Osteoblast (primary cell): ENCODE measurements around the gene KCNK5. TPM values are rescaled to one million over a fixed set of nuclear protein-coding genes. Genes with fewer than 3 reads are reported as not detected.

Experiments
- DNase-seq: peaks from one replicate; pipeline ENCODE4 v3.0.0; 2011; ENCODE audit warnings: low spot score, mixed read lengths; ENCODE audit not compliant: insufficient read length; ENCODE audit errors: missing footprints
- H2AFZ ChIP-seq: 2 replicates; pipeline ENCODE4 v1.6.0; 2011; ENCODE audit warnings: mild to moderate bottlenecking, low read length
- H3K27ac ChIP-seq: 2 replicates; pipeline ENCODE4 v1.5.1; 2011; ENCODE audit warnings: mild to moderate bottlenecking, low read depth, low read length, moderate library complexity
- H3K27me3 ChIP-seq: 2 replicates; pipeline ENCODE4 v1.6.0; 2012; ENCODE audit warnings: mild to moderate bottlenecking, control low read depth, inconsistent platforms, low read length, moderate library complexity; ENCODE audit not compliant: insufficient read depth
- H3K36me3 ChIP-seq: 2 replicates; pipeline ENCODE4 v1.5.1; 2011; ENCODE audit warnings: mild to moderate bottlenecking, low read length, control low read depth, moderate library complexity; ENCODE audit not compliant: insufficient read depth
- H3K4me1 ChIP-seq: 2 replicates; pipeline ENCODE4 v1.5.1; 2011; ENCODE audit warnings: mild to moderate bottlenecking, low read length, control low read depth, moderate library complexity; ENCODE audit not compliant: insufficient read depth
- H3K4me2 ChIP-seq: 2 replicates; pipeline ENCODE4 v1.6.0; 2011; ENCODE audit warnings: mild to moderate bottlenecking, low read length; ENCODE audit not compliant: insufficient read depth
- H3K4me3 ChIP-seq: fragments of 200-600 bp; sonication (generic); 3 replicates; pipeline ENCODE4 v1.5.1; 2012; ENCODE audit warnings: mild to moderate bottlenecking, low read length, inconsistent platforms; ENCODE audit not compliant: insufficient read depth
- H3K79me2 ChIP-seq: 2 replicates; pipeline ENCODE4 v1.6.0; 2012; ENCODE audit warnings: mild to moderate bottlenecking, low read length, control low read depth, inconsistent platforms; ENCODE audit not compliant: insufficient read depth
- H3K9me3 ChIP-seq: 2 replicates; pipeline ENCODE4 v1.5.1; 2011; ENCODE audit warnings: low read depth, low read length, control low read depth
- H4K20me1 ChIP-seq: 2 replicates; pipeline ENCODE4 v1.6.0; 2012; ENCODE audit warnings: mild to moderate bottlenecking, low read length, control low read depth; ENCODE audit not compliant: insufficient read depth
- CTCF ChIP-seq: IDR thresholded peaks from 2 replicates; pipeline ENCODE4 v1.5.1; 2011; ENCODE audit warnings: mild to moderate bottlenecking, low read depth, low read length, moderate library complexity; ENCODE audit errors: extremely low read depth
- total RNA-seq: library from RNA; depleted of rRNA; stranded (reverse); fragments of >200 nt; gene quantifications from 2 replicates; pipeline ENCODE4 v1.2.3, GENCODE V29; 2012

The KCNK5 gene
- total RNA-seq, 1 donor = not detected

GRCh38 chr6:39173270-39173669, 56.0 kb downstream of the KCNK5 start:
- no peaks in the 10 kb centered on the region for H3K27me3 ChIP-seq
- no peaks in the 10 kb centered on the region for H4K20me1 ChIP-seq
- no peaks in the 10 kb centered on the region for H3K4me1 ChIP-seq
- no peak overlapping the region for H3K27ac ChIP-seq
- H3K36me3 ChIP-seq = no peaks in the 10 kb centered on the region
- H3K4me3 ChIP-seq = no peak overlapping the region
- TF ChIP-seq CTCF = no peak
- no peaks in the 10 kb centered on the region for H3K9me3 ChIP-seq
- DNase-seq = no peak
- H2AFZ ChIP-seq = no peak overlapping the region
- no peaks in the 10 kb centered on the region for H3K79me2 ChIP-seq
- H3K4me2 ChIP-seq = no peak overlapping the region

GRCh38 chr6:39172377-39172757, 56.9 kb downstream of the KCNK5 start:
- no peak overlapping the region for H2AFZ ChIP-seq
- no peaks in the 10 kb centered on the region for H3K79me2 ChIP-seq
- no peak for TF ChIP-seq CTCF
- no peaks in the 10 kb centered on the region for H4K20me1 ChIP-seq
- no peak overlapping the region for H3K27ac ChIP-seq
- H3K9me3 ChIP-seq = no peaks in the 10 kb centered on the region
- H3K4me1 ChIP-seq = no peaks in the 10 kb centered on the region
- no peaks in the 10 kb centered on the region for H3K36me3 ChIP-seq
- no peak for DNase-seq
- no peak overlapping the region for H3K4me2 ChIP-seq
- no peaks in the 10 kb centered on the region for H3K27me3 ChIP-seq
- no peak overlapping the region for H3K4me3 ChIP-seq

GRCh38 chr6:39171489-39172376, 57.5 kb downstream of the KCNK5 start:
- Histone ChIP-seq H4K20me1 (no peaks in the 10 kb centered on the region), H3K27ac (no peak overlapping the region), H3K9me3 (no peaks in the 10 kb centered on the region), H3K36me3 (no peaks in the 10 kb centered on the region), H3K79me2 (no peaks in the 10 kb centered on the region), H3K27me3 (peaks cover 5% of the 10 kb centered on the region), H3K4me3 (no peak overlapping the region), H3K4me2 (no peak overlapping the region), H3K4me1 (no peaks in the 10 kb centered on the region), H2AFZ (no peak overlapping the region)
- TF ChIP-seq CTCF = no peak
- DNase-seq = no peak

- no peak for TF ChIP-seq CTCF
- H3K79me2 ChIP-seq = no peaks in the 10 kb centered on the region
- DNase-seq = no peak
- no peak overlapping the region for H3K27ac ChIP-seq
- no peaks in the 10 kb centered on the region for H4K20me1 ChIP-seq
- no peak overlapping the region for H3K4me2 ChIP-seq
- H3K4me3 ChIP-seq = no peak overlapping the region
- no peaks in the 10 kb centered on the region for H3K4me1 ChIP-seq
- no peaks in the 10 kb centered on the region for H3K36me3 ChIP-seq
- peaks cover 5% of the 10 kb centered on the region for H3K27me3 ChIP-seq
- no peak overlapping the region for H2AFZ ChIP-seq
- no peaks in the 10 kb centered on the region for H3K9me3 ChIP-seq
Measured at GRCh38 chr6:39170860-39171259, 58.4 kb downstream of the KCNK5 start.
